Measurements from ENCODE around the gene SPI1. TPM values are rescaled to one million over a fixed set of nuclear protein-coding genes. Genes with fewer than 3 reads are reported as not detected.

The SPI1 gene
- polyA plus RNA-seq, 1 donor (not counting 4 experiments of a cell fraction or from before 2014, with no cell fraction given): not detected

GRCh38 chr11:47415091-47415854 lies 36.9 kb upstream of the SPI1 start:
- Histone ChIP-seq H3K36me3 (ENCODE audit: control insufficient read depth in 2 of 2, extremely low read depth in 1 of 2, insufficient read depth in 2 of 2, low read length in 2 of 2) (peaks cover 37 to 52% of the 10 kb centered on the region in 2 experiments), H4K20me1 (ENCODE audit: control insufficient read depth, extremely low read depth, insufficient read depth, low read length) (peaks cover 7% of the 10 kb centered on the region), H3K9ac (ENCODE audit: control insufficient read depth, extremely low read depth, insufficient read depth, low read length) (no peak overlapping the region), H3K27me3 (ENCODE audit: control insufficient read depth, extremely low read depth, insufficient read depth, low read length) (no peaks in the 10 kb centered on the region), H3K9me3 (ENCODE audit: control insufficient read depth, low read depth, low read length) (no peaks in the 10 kb centered on the region), H3K9me1 (ENCODE audit: control insufficient read depth, extremely low read depth, insufficient read depth, low read length) (no peaks in the 10 kb centered on the region), H3K4me3 (ENCODE audit: control insufficient read depth in 2 of 3, extremely low read depth in 1 of 3, insufficient read depth in 2 of 3, low read depth in 1 of 3, low read length in 3 of 3) (no peak overlapping the region), H2AFZ (ENCODE audit: control insufficient read depth, low read length) (no peak overlapping the region), H3K4me1 (ENCODE audit: control insufficient read depth, extremely low read depth, insufficient read depth, low read length) (peaks cover 27% of the 10 kb centered on the region), H3K79me2 (ENCODE audit: control insufficient read depth, insufficient read depth, low read length) (peaks cover 14% of the 10 kb centered on the region), H3K27ac (ENCODE audit: control insufficient read depth, insufficient read depth, low read length) (peak overlapping the region; percentile 34), H3K4me2 (ENCODE audit: control insufficient read depth, extremely low read depth, insufficient read depth, low read depth, low read length) (no peak overlapping the region)
- TF ChIP-seq, protein P1, sequence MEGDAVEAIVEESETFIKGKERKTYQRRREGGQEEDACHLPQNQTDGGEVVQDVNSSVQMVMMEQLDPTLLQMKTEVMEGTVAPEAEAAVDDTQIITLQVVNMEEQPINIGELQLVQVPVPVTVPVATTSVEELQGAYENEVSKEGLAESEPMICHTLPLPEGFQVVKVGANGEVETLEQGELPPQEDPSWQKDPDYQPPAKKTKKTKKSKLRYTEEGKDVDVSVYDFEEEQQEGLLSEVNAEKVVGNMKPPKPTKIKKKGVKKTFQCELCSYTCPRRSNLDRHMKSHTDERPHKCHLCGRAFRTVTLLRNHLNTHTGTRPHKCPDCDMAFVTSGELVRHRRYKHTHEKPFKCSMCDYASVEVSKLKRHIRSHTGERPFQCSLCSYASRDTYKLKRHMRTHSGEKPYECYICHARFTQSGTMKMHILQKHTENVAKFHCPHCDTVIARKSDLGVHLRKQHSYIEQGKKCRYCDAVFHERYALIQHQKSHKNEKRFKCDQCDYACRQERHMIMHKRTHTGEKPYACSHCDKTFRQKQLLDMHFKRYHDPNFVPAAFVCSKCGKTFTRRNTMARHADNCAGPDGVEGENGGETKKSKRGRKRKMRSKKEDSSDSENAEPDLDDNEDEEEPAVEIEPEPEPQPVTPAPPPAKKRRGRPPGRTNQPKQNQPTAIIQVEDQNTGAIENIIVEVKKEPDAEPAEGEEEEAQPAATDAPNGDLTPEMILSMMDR (optimal IDR thresholded peaks at IDR 0.05 in 1 of 3, IDR thresholded peaks at IDR 0.05 in 1 of 3, conservative IDR thresholded peaks at IDR 0.05 in 1 of 3; ENCODE audit: extremely low read depth in 1 of 3, insufficient read depth in 2 of 3, low read length in 3 of 3): no peak
- TF ChIP-seq EZH2 (IDR thresholded peaks at IDR 0.05; ENCODE audit: low read length): no peak
- DNase-seq (ENCODE audit: low read depth, low spot score) (no peak), FAIRE-seq (no peak)
- dilution Hi-C loops (cut with MboI; ENCODE audit: extremely low pct_ligation_motif_present, low sequenced_read_pairs): no loop called here

- Histone ChIP-seq H3K36me3 (ENCODE audit: control insufficient read depth in 2 of 2, extremely low read depth in 1 of 2, insufficient read depth in 2 of 2, low read length in 2 of 2) (peaks cover 32 to 54% of the 10 kb centered on the region in 2 experiments), H3K27ac (ENCODE audit: control insufficient read depth, insufficient read depth, low read length) (no peak overlapping the region), H3K4me2 (ENCODE audit: control insufficient read depth, extremely low read depth, insufficient read depth, low read depth, low read length) (no peak overlapping the region), H2AFZ (ENCODE audit: control insufficient read depth, low read length) (no peak overlapping the region), H3K9me1 (ENCODE audit: control insufficient read depth, extremely low read depth, insufficient read depth, low read length) (no peaks in the 10 kb centered on the region), H3K79me2 (ENCODE audit: control insufficient read depth, insufficient read depth, low read length) (peaks cover 20% of the 10 kb centered on the region), H3K27me3 (ENCODE audit: control insufficient read depth, extremely low read depth, insufficient read depth, low read length) (no peaks in the 10 kb centered on the region), H3K4me1 (ENCODE audit: control insufficient read depth, extremely low read depth, insufficient read depth, low read length) (peaks cover 33% of the 10 kb centered on the region), H3K4me3 (ENCODE audit: control insufficient read depth in 2 of 3, extremely low read depth in 1 of 3, insufficient read depth in 2 of 3, low read depth in 1 of 3, low read length in 3 of 3) (no peak overlapping the region), H3K9me3 (ENCODE audit: control insufficient read depth, low read depth, low read length) (no peaks in the 10 kb centered on the region), H3K9ac (ENCODE audit: control insufficient read depth, extremely low read depth, insufficient read depth, low read length) (no peak overlapping the region), H4K20me1 (ENCODE audit: control insufficient read depth, extremely low read depth, insufficient read depth, low read length) (peaks cover 7% of the 10 kb centered on the region)
- no peak for TF ChIP-seq EZH2 (IDR thresholded peaks at IDR 0.05; ENCODE audit: low read length)
- TF ChIP-seq, protein P1 (optimal IDR thresholded peaks at IDR 0.05 in 1 of 3, IDR thresholded peaks at IDR 0.05 in 1 of 3, conservative IDR thresholded peaks at IDR 0.05 in 1 of 3; ENCODE audit: extremely low read depth in 1 of 3, insufficient read depth in 2 of 3, low read length in 3 of 3): no peak
- dilution Hi-C loops (cut with MboI; ENCODE audit: extremely low pct_ligation_motif_present, low sequenced_read_pairs): no loop called here
- FAIRE-seq: no peak
- DNase-seq (ENCODE audit: low read depth, low spot score): no peak
These were observed 36.3 kb upstream of the SPI1 start for GRCh38 chr11:47414685-47415070.

Measured in keratinocyte (primary cell).